ENCODE results near the gene JMJD8.
A peak's percentile ranks its signal among the peaks of the same experiment; 100 is the strongest.
"Not testable (repeated sequence)": the region's sequence is repeated elsewhere in the genome, so short reads cannot be mapped to it uniquely, and the experiment has no call there.

The JMJD8 gene

GRCh38 chr16:723695-724094, 39.6 kb upstream of the JMJD8 start:
- DNase-seq, result no peak

- no peak for DNase-seq
Observed at GRCh38 chr16:722835-723633, 38.9 kb upstream of the JMJD8 start.

GRCh38 chr16:721765-722540, 37.8 kb upstream of the JMJD8 start:
- DNase-seq, result no peak

GRCh38 chr16:720990-721764, 37.0 kb upstream of the JMJD8 start, which contains the start of gene ANTKMT:
Gene ANTKMT, plus strand, starts transcription at chr16:721146. Its CDS starts 129 bp downstream, at chr16:721275.
- DNase-seq, result peak; percentile 98

GRCh38 chr16:720447-720989, 36.4 kb upstream of the JMJD8 start:
- no peak for DNase-seq

GRCh38 chr16:719815-720446, 35.8 kb upstream of the JMJD8 start:
- peak; percentile 65 for DNase-seq

- no peak for DNase-seq
Observed at GRCh38 chr16:718922-719321, 34.8 kb upstream of the JMJD8 start.

- no peak for DNase-seq
Observed at GRCh38 chr16:718389-718788, 34.3 kb upstream of the JMJD8 start.

GRCh38 chr16:717450-718245, 33.5 kb upstream of the JMJD8 start:
- DNase-seq, result no peak

GRCh38 chr16:716768-717325, 32.7 kb upstream of the JMJD8 start:
- DNase-seq, result no peak

- no peak for DNase-seq
Observed at GRCh38 chr16:716200-716568, 32.0 kb upstream of the JMJD8 start.

- DNase-seq, result peak; percentile 78
Observed at GRCh38 chr16:715477-716199, 31.5 kb upstream of the JMJD8 start.

GRCh38 chr16:714558-715476, 30.7 kb upstream of the JMJD8 start, which contains the start of gene METRN:
Gene METRN, plus strand, starts transcription at chr16:715118. Its CDS starts 172 bp downstream, at chr16:715290.
- peak; percentile 70 for DNase-seq

- no peak for DNase-seq
Observed at GRCh38 chr16:714079-714478, 29.9 kb upstream of the JMJD8 start.

GRCh38 chr16:712740-713250, 28.7 kb upstream of the JMJD8 start:
- DNase-seq, result not testable (repeated sequence)

GRCh38 chr16:711548-712320, 27.6 kb upstream of the JMJD8 start:
- peak; percentile 53 for DNase-seq

- no peak for DNase-seq
Observed at GRCh38 chr16:711084-711483, 26.9 kb upstream of the JMJD8 start.
